Measurements from ENCODE around the gene TMEM25. TPM values are rescaled to one million over a fixed set of nuclear protein-coding genes. Genes with fewer than 3 reads are reported as not detected.

TMEM25 gene
- total RNA-seq, 4 donors from 2014 or later, result 36.9 to 57.1 (median 51.8) TPM

GRCh38 chr11:118526688-118527087 is 4.3 kb upstream of the TMEM25 start:
- H3K9me3 ChIP-seq, result no peaks in the 10 kb centered on the region
- peaks cover 0 to 40% (median 11%) of the 10 kb centered on the region in 3 donors for H3K4me1 ChIP-seq
- ATAC-seq, result no peak
- no peak overlapping the region for H3K4me3 ChIP-seq
- WGBS, 2 donors (ENCODE audit: low coverage in 1 of 2), result 72 to 75% methylated on average over 1 to 2 of the region's 2 CpGs
- no peak overlapping the region for H3K27ac ChIP-seq
- H3K36me3 ChIP-seq, result peaks cover 0 to 37% of the 10 kb centered on the region in 2 donors
- H3K27me3 ChIP-seq, result no peaks in the 10 kb centered on the region
- TF ChIP-seq POLR2AphosphoS5 (IDR thresholded peaks at IDR 0.05), result no peak
- TF ChIP-seq POLR2A (IDR thresholded peaks at IDR 0.05), result no peak
- no peak for TF ChIP-seq EP300 (IDR thresholded peaks at IDR 0.05)
- no peak for TF ChIP-seq CTCF (IDR thresholded peaks at IDR 0.05)

- Histone ChIP-seq H3K4me3 (no peak within 1 kb of the TSS), H3K36me3 (peaks cover 0 to 33% of the 10 kb centered on the region in 2 donors), H3K27me3 (no peaks in the 10 kb centered on the region), H3K9me3 (no peaks in the 10 kb centered on the region), H3K4me1 (peaks cover 0 to 42% (median 12%) of the 10 kb centered on the region in 3 donors), H3K27ac (no peak within 1 kb of the TSS)
- TF ChIP-seq POLR2A (IDR thresholded peaks at IDR 0.05) (no peak), POLR2AphosphoS5 (IDR thresholded peaks at IDR 0.05) (no peak), CTCF (IDR thresholded peaks at IDR 0.05) (no peak), EP300 (IDR thresholded peaks at IDR 0.05) (no peak)
- 36 to 100% methylated on average over 2 to 3 of the region's 3 CpGs for WGBS, 2 donors (ENCODE audit: low coverage in 1 of 2)
- no peak for ATAC-seq
Measured at GRCh38 chr11:118527109-118527508, 3.9 kb upstream of the TMEM25 start, which contains the start of gene TTC36. Gene TTC36, plus strand, starts transcription at chr11:118527474. Its CDS starts 21 bp downstream, at chr11:118527495.

- TF ChIP-seq CTCF (IDR thresholded peaks at IDR 0.05) (no peak), POLR2AphosphoS5 (IDR thresholded peaks at IDR 0.05) (no peak), POLR2A (IDR thresholded peaks at IDR 0.05) (no peak), EP300 (IDR thresholded peaks at IDR 0.05) (no peak)
- ATAC-seq, result no peak
- no peak overlapping the region for H3K27ac ChIP-seq
- no peak overlapping the region for H3K4me3 ChIP-seq
- no peaks in the 10 kb centered on the region for H3K9me3 ChIP-seq
- H3K36me3 ChIP-seq, result peaks cover 0 to 24% of the 10 kb centered on the region in 2 donors
- peaks cover 0 to 37% (median 12%) of the 10 kb centered on the region in 3 donors for H3K4me1 ChIP-seq
- no peaks in the 10 kb centered on the region for H3K27me3 ChIP-seq
- no CpG with 5 or more reads among the region's 6 CpGs for WGBS, 2 donors (ENCODE audit: low coverage in 1 of 2)
Measured at GRCh38 chr11:118528511-118528910, 2.5 kb upstream of the TMEM25 start.

- Histone ChIP-seq H3K27me3 (no peaks in the 10 kb centered on the region), H3K4me1 (peaks cover 0 to 37% (median 12%) of the 10 kb centered on the region in 3 donors), H3K36me3 (peaks cover 0 to 24% of the 10 kb centered on the region in 2 donors), H3K4me3 (peak overlapping the region in 1 of 2 donors; percentile 92), H3K9me3 (no peaks in the 10 kb centered on the region), H3K27ac (peak overlapping the region in 1 of 4 donors; percentile 88)
- no peak for ATAC-seq
- WGBS, 2 donors (ENCODE audit: low coverage in 1 of 2), result 41 to 52% methylated on average over 2 to 5 of the region's 5 CpGs
- no peak for TF ChIP-seq POLR2AphosphoS5 (IDR thresholded peaks at IDR 0.05)
- no peak for TF ChIP-seq CTCF (IDR thresholded peaks at IDR 0.05)
- TF ChIP-seq POLR2A (IDR thresholded peaks at IDR 0.05), result no peak
- no peak for TF ChIP-seq EP300 (IDR thresholded peaks at IDR 0.05)
Measured at GRCh38 chr11:118529584-118530175, 1.3 kb upstream of the TMEM25 start.

- no peak for ATAC-seq
- peaks cover 0 to 37% (median 12%) of the 10 kb centered on the region in 3 donors for H3K4me1 ChIP-seq
Measured at GRCh38 chr11:118530180-118530682, 761 bp upstream of the TMEM25 start.

More at GRCh38 chr11:118530180-118530682, 761 bp upstream of the TMEM25 start:
- 11 to 33% methylated on average over 2 to 8 of the region's 31 CpGs for WGBS, 2 donors (ENCODE audit: low coverage in 1 of 2)
- Histone ChIP-seq H3K9me3 (no peaks in the 10 kb centered on the region), H3K4me3 (peak overlapping the region; percentile 77 to 92), H3K36me3 (peaks cover 0 to 24% of the 10 kb centered on the region in 2 donors), H3K27ac (peak overlapping the region in 3 of 4 donors; percentile 85 to 88 (median 88)), H3K27me3 (no peaks in the 10 kb centered on the region)
- TF ChIP-seq CTCF (IDR thresholded peaks at IDR 0.05) (no peak), EP300 (IDR thresholded peaks at IDR 0.05) (no peak), POLR2AphosphoS5 (IDR thresholded peaks at IDR 0.05) (no peak), POLR2A (IDR thresholded peaks at IDR 0.05) (no peak)
